K562 (cell line): ENCODE data around the gene PRKD2. TPM values are rescaled to one million over a fixed set of nuclear protein-coding genes. Genes with fewer than 3 reads are reported as not detected.

Source experiments
- BRD9 ChIP-seq: fragments of 450-650 bp; IDR thresholded peaks from 2 replicates; pipeline ENCODE4 v1.6.1; 2018; ENCODE audit warnings: low read depth; ENCODE audit not compliant: partially characterized antibody
- CBX5 ChIP-seq: IDR thresholded peaks from 2 replicates; pipeline ENCODE4 v1.6.1; 2014; ENCODE audit warnings: low read depth, borderline replicate concordance
- DACH1 ChIP-seq: fragments of 450-650 bp; IDR thresholded peaks from 2 replicates; pipeline ENCODE4 v1.6.1; 2018; ENCODE audit not compliant: partially characterized antibody
- ILF3 ChIP-seq: fragments of 450-650 bp; IDR thresholded peaks from 2 replicates; pipeline ENCODE4 v1.6.1; 2018; ENCODE audit warnings: antibody characterized with exemption, mild to moderate bottlenecking, moderate library complexity, borderline replicate concordance
- MEIS2 ChIP-seq: fragments of 450-650 bp; IDR thresholded peaks from 2 replicates; pipeline ENCODE4 v1.6.1; 2014; ENCODE audit warnings: mild to moderate bottlenecking; ENCODE audit not compliant: partially characterized antibody
- NONO ChIP-seq, 2 experiments: fragments of 200-400 bp in 1 of 2; fragments of 450-650 bp in 1 of 2; formaldehyde crosslinking in 1 of 2; IDR thresholded peaks; 2 replicates each; pipeline ENCODE4 v1.6.1; 2017; ENCODE audit warnings: low read depth in 2 of 2, mild to moderate bottlenecking in 2 of 2, moderate library complexity in 2 of 2, low read length in 1 of 2
- SETDB1 ChIP-seq: IDR thresholded peaks from one replicate; pipeline ENCODE4 v1.6.1; 2012; ENCODE audit warnings: low read length, control low read depth, inconsistent platforms
- SMC3 ChIP-seq: conservative IDR thresholded peaks from 2 replicates; pipeline ENCODE4 v1.6.1; 2011; ENCODE audit warnings: low read depth, low read length, improper control_type of control experiment; ENCODE audit not compliant: insufficient read depth
- TEAD4 ChIP-seq, 2 experiments: sonication (generic) in 1 of 2; formaldehyde crosslinking in 1 of 2; IDR thresholded peaks; 2 replicates each; pipeline versions ENCODE4 v1.6.1 to v1.8.0; 2012 to 2022; ENCODE audit warnings: borderline replicate concordance in 1 of 2, inconsistent platforms in 1 of 2, low read length in 1 of 2, mild to moderate bottlenecking in 1 of 2, missing genetic modification reagents in 1 of 2
- ZNF134 ChIP-seq: fragments of 250-450 bp; sonication (Bioruptor Pico); conservative IDR thresholded peaks from 2 replicates; pipeline ENCODE4 v1.4.0; 2020
- ZNF24 ChIP-seq: fragments of 450-650 bp; IDR thresholded peaks from 2 replicates; pipeline ENCODE4 v1.6.1; 2016
- polyA plus RNA-seq, 8 experiments: library from polyadenylated mRNA; depleted of rRNA in 4 of 8; stranded (reverse) in 5 of 8; unstranded in 3 of 8; fragments of >200 nt; fragmentation: Nextera tagmentation in 2 of 8; fragmentation: Illumina TruSeq in 1 of 8; extraction: Ambion mirVana in 2 of 8; extraction: Trizol in 1 of 8; gene quantifications; 2 replicates each; pipeline versions ENCODE4 v1.2.1 to v1.2.3, GENCODE V29; 2011 to 2014; ENCODE audit warnings: inconsistent platforms in 1 of 8, missing spikeins in 1 of 8
- total RNA-seq, 7 experiments: library from RNA; depleted of rRNA in 6 of 7; stranded (reverse); fragments of >200 nt in 6 of 7; fragmentation: Illumina TruSeq in 2 of 7; extraction: Trizol in 2 of 7; gene quantifications; 2 replicates each; pipeline versions ENCODE4 v1.2.1 to v1.2.3, GENCODE V29; 2011 to 2021; ENCODE audit warnings: low replicate concordance in 1 of 7
- TF ChIP-seq, protein P1 (sequence below): fragments of 150-350 bp; IDR thresholded peaks from 2 replicates; pipeline ENCODE4 v1.6.1; 2014; ENCODE audit warnings: low read depth, mild to moderate bottlenecking, low read length, borderline replicate concordance
- TF ChIP-seq, protein P2 (sequence below): fragments of 250-450 bp; sonication (Bioruptor Pico); IDR thresholded peaks from 2 replicates; pipeline ENCODE4 v1.5.0; 2020; ENCODE audit warnings: mild to moderate bottlenecking, borderline replicate concordance
- TF ChIP-seq, protein P3 (sequence below): IDR thresholded peaks from 3 replicates; pipeline ENCODE4 v1.6.1; 2011; ENCODE audit warnings: borderline replicate concordance, mild to moderate bottlenecking; ENCODE audit not compliant: insufficient read length, insufficient read depth
- TF ChIP-seq, protein P4 (sequence below): sonication (generic); formaldehyde crosslinking; IDR thresholded peaks from 2 replicates; pipeline ENCODE4 v1.8.0; 2022; ENCODE audit warnings: mild to moderate bottlenecking, missing genetic modification reagents
- TF ChIP-seq, protein P5 (sequence below): fragments of 250-450 bp; sonication (Bioruptor Pico); IDR thresholded peaks from 2 replicates; pipeline ENCODE4 v1.8.0; 2021; ENCODE audit warnings: mild to moderate bottlenecking, moderate library complexity

Gene PRKD2
- total and polyA plus RNA-seq, 9 of the 15 experiments (the other 6 are each of a cell fraction or from before 2014, with no cell fraction given): 1.8 to 60.0 (median 15.0) TPM

DNA sequence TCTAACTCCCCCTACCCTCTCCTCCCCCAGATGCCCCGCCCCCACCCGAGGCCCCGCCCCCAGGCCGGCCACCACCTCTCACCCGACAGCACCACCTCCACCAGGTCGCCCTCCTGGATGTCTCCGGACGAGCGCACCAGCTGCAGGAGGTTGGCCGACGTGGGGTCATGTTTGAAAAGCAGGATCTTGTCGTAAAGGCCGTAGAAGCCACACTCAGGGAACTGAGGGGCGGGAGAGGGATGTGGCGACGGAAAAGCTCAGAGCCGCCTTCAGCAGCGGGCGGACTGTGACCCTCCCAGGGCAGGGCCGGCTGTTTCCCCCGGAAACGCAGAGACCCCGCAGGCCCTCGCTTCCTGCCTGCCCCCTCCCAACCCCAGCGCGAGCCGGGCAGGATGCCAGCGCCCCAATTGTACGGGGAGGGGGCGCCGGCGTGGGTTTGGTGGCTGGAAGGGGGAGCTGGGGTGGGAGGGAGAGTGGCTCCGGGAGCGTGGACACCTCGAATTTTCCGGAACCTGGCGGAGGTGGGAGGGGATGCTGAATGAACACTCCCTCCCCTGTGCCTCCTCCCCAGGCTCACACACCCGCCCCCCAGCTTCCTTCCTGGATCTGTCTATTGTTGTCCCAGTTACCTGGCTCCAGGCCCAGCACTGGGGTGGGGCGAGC is 3.0 kb downstream of the PRKD2 start (continued):
- TF ChIP-seq, protein P1, sequence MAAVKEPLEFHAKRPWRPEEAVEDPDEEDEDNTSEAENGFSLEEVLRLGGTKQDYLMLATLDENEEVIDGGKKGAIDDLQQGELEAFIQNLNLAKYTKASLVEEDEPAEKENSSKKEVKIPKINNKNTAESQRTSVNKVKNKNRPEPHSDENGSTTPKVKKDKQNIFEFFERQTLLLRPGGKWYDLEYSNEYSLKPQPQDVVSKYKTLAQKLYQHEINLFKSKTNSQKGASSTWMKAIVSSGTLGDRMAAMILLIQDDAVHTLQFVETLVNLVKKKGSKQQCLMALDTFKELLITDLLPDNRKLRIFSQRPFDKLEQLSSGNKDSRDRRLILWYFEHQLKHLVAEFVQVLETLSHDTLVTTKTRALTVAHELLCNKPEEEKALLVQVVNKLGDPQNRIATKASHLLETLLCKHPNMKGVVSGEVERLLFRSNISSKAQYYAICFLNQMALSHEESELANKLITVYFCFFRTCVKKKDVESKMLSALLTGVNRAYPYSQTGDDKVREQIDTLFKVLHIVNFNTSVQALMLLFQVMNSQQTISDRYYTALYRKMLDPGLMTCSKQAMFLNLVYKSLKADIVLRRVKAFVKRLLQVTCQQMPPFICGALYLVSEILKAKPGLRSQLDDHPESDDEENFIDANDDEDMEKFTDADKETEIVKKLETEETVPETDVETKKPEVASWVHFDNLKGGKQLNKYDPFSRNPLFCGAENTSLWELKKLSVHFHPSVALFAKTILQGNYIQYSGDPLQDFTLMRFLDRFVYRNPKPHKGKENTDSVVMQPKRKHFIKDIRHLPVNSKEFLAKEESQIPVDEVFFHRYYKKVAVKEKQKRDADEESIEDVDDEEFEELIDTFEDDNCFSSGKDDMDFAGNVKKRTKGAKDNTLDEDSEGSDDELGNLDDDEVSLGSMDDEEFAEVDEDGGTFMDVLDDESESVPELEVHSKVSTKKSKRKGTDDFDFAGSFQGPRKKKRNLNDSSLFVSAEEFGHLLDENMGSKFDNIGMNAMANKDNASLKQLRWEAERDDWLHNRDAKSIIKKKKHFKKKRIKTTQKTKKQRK: no peak
- peak; percentile 36 for TF ChIP-seq DACH1
- no peak for TF ChIP-seq ZNF24
- TF ChIP-seq SETDB1: no peak
- no peak for TF ChIP-seq BRD9
- TF ChIP-seq CBX5: no peak
- TF ChIP-seq, protein P2, sequence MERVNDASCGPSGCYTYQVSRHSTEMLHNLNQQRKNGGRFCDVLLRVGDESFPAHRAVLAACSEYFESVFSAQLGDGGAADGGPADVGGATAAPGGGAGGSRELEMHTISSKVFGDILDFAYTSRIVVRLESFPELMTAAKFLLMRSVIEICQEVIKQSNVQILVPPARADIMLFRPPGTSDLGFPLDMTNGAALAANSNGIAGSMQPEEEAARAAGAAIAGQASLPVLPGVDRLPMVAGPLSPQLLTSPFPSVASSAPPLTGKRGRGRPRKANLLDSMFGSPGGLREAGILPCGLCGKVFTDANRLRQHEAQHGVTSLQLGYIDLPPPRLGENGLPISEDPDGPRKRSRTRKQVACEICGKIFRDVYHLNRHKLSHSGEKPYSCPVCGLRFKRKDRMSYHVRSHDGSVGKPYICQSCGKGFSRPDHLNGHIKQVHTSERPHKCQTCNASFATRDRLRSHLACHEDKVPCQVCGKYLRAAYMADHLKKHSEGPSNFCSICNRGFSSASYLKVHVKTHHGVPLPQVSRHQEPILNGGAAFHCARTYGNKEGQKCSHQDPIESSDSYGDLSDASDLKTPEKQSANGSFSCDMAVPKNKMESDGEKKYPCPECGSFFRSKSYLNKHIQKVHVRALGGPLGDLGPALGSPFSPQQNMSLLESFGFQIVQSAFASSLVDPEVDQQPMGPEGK (CRISPR knock-in tag): no peak
- TF ChIP-seq, protein P3, sequence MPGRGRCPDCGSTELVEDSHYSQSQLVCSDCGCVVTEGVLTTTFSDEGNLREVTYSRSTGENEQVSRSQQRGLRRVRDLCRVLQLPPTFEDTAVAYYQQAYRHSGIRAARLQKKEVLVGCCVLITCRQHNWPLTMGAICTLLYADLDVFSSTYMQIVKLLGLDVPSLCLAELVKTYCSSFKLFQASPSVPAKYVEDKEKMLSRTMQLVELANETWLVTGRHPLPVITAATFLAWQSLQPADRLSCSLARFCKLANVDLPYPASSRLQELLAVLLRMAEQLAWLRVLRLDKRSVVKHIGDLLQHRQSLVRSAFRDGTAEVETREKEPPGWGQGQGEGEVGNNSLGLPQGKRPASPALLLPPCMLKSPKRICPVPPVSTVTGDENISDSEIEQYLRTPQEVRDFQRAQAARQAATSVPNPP: no peak
- TF ChIP-seq TEAD4 (IDR thresholded peaks at IDR 0.05; ENCODE audit: low read length): no peak
- TF ChIP-seq TEAD4 (CRISPR knock-in tag; IDR thresholded peaks at IDR 0.05; ENCODE audit: borderline replicate concordance): no peak
- no peak for TF ChIP-seq MEIS2
- TF ChIP-seq NONO (IDR thresholded peaks at IDR 0.05; ENCODE audit: low read depth in 2 of 2, low read length in 1 of 2): peak in 1 of 2 experiments; percentile 32; a peak in 1 of 4 replicates
- no peak for TF ChIP-seq ZNF134 (CRISPR knock-in tag)
- TF ChIP-seq SMC3: no peak
- TF ChIP-seq, protein P4, sequence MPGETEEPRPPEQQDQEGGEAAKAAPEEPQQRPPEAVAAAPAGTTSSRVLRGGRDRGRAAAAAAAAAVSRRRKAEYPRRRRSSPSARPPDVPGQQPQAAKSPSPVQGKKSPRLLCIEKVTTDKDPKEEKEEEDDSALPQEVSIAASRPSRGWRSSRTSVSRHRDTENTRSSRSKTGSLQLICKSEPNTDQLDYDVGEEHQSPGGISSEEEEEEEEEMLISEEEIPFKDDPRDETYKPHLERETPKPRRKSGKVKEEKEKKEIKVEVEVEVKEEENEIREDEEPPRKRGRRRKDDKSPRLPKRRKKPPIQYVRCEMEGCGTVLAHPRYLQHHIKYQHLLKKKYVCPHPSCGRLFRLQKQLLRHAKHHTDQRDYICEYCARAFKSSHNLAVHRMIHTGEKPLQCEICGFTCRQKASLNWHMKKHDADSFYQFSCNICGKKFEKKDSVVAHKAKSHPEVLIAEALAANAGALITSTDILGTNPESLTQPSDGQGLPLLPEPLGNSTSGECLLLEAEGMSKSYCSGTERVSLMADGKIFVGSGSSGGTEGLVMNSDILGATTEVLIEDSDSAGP: no peak
- no peak for TF ChIP-seq ILF3
- TF ChIP-seq, protein P5, sequence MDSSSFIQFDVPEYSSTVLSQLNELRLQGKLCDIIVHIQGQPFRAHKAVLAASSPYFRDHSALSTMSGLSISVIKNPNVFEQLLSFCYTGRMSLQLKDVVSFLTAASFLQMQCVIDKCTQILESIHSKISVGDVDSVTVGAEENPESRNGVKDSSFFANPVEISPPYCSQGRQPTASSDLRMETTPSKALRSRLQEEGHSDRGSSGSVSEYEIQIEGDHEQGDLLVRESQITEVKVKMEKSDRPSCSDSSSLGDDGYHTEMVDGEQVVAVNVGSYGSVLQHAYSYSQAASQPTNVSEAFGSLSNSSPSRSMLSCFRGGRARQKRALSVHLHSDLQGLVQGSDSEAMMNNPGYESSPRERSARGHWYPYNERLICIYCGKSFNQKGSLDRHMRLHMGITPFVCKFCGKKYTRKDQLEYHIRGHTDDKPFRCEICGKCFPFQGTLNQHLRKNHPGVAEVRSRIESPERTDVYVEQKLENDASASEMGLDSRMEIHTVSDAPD (CRISPR knock-in tag): no peak
